ENCODE results near the gene ZMYND19. TPM values are rescaled to one million over a fixed set of nuclear protein-coding genes. Genes with fewer than 3 reads are reported as not detected.

ZMYND19 gene
- total RNA-seq, 1 donor from 2014 or later: 30.4 TPM

GRCh38 chr9:137606734-137607138 is 16.4 kb upstream of the ZMYND19 start:
- peak overlapping the region; percentile 78 for H3K4me3 ChIP-seq (ENCODE audit: low read depth, low read length)
- TF ChIP-seq CTCF (conservative IDR thresholded peaks at IDR 0.05; ENCODE audit: low read depth, low read length): no peak
- no peak for DNase-seq (ENCODE audit: low read depth)

DNA sequence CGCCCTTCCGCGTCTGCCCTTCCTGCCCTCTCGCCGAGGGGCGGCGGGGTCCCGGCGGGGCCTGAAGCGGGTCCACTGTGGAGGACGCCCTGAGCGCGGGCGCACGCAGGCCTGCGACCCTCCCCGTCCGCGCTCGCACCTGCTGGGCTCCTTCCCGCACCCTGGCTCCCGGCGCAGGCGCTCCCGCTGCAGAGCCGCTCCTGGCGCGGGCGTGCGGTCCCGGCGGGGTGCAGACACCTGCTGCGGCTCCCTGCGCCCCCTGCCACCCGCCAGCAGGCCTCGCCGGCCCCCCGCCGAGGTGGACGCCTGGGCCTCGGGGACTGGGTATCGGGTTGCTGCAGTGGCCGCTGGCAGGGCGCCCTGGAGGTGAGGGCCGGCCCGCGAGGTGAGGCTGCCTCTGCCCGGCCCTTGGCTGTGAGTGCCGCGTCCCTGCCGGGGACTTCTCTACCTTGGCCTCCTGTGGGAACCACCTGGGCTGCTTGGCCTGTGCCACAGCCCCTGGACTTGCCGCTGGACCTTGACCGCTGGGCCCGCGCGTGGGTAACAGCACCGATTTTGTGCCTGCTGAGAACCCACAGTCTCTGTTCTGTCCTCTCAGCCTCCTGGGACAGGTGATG is 15.8 kb upstream of the ZMYND19 start:
- peak overlapping the region; percentile 78 for H3K4me3 ChIP-seq (ENCODE audit: low read depth, low read length)
- no peak for DNase-seq (ENCODE audit: low read depth)
- no peak for TF ChIP-seq CTCF (conservative IDR thresholded peaks at IDR 0.05; ENCODE audit: low read depth, low read length)

- peak within 1 kb of the TSS; percentile 78 for H3K4me3 ChIP-seq (ENCODE audit: low read depth, low read length)
- DNase-seq (ENCODE audit: low read depth): no peak
- no peak for TF ChIP-seq CTCF (conservative IDR thresholded peaks at IDR 0.05; ENCODE audit: low read depth, low read length)
Observed at GRCh38 chr9:137605121-137606004, 15.1 kb upstream of the ZMYND19 start, which contains the start of gene ARRDC1. TSS of gene ARRDC1 (plus strand) at chr9:137605686. CDS start at chr9:137605718, 32 bp downstream.

- no peak for DNase-seq (ENCODE audit: low read depth)
- TF ChIP-seq CTCF (conservative IDR thresholded peaks at IDR 0.05; ENCODE audit: low read depth, low read length): no peak
Observed at GRCh38 chr9:137604345-137605086, 14.2 kb upstream of the ZMYND19 start.

DNA sequence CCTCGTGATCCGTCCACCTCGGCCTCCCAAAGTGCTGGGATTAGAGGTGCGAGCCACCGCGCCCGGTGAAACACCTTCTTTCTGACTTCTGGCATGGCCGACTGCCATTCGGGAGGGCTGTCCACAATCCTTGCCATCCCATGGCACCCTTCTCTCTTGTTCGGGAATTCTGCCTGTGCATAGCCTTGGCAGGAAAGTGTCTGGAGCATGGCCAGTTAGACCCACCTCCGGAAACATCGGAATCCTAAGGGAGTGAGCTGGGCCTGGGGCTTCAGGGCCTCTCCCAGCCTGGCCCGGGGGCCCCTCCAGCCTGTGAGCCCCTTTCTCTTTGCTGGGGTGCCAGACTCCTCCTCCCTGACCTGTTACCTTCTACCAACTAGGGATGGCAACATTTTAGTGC is 13.6 kb upstream of the ZMYND19 start:
- DNase-seq (ENCODE audit: low read depth): no peak
- no peak for TF ChIP-seq CTCF (conservative IDR thresholded peaks at IDR 0.05; ENCODE audit: low read depth, low read length)
- H3K4me3 ChIP-seq (ENCODE audit: low read depth, low read length): no peak overlapping the region

More at GRCh38 chr9:137604345-137605086, 14.2 kb upstream of the ZMYND19 start:
- H3K4me3 ChIP-seq (ENCODE audit: low read depth, low read length): peak overlapping the region; percentile 55

GRCh38 chr9:137602661-137603060 is 12.3 kb upstream of the ZMYND19 start:
- TF ChIP-seq CTCF (conservative IDR thresholded peaks at IDR 0.05; ENCODE audit: low read depth, low read length): no peak
- DNase-seq (ENCODE audit: low read depth): no peak
- no peak overlapping the region for H3K4me3 ChIP-seq (ENCODE audit: low read depth, low read length)
